ENCODE results near the gene AKT2. TPM values are rescaled to one million over a fixed set of nuclear protein-coding genes. Genes with fewer than 3 reads are reported as not detected.

The AKT2 gene
- total and polyA plus RNA-seq, 3 donors from 2014 or later = 154 to 229 (median 195) TPM

DNA sequence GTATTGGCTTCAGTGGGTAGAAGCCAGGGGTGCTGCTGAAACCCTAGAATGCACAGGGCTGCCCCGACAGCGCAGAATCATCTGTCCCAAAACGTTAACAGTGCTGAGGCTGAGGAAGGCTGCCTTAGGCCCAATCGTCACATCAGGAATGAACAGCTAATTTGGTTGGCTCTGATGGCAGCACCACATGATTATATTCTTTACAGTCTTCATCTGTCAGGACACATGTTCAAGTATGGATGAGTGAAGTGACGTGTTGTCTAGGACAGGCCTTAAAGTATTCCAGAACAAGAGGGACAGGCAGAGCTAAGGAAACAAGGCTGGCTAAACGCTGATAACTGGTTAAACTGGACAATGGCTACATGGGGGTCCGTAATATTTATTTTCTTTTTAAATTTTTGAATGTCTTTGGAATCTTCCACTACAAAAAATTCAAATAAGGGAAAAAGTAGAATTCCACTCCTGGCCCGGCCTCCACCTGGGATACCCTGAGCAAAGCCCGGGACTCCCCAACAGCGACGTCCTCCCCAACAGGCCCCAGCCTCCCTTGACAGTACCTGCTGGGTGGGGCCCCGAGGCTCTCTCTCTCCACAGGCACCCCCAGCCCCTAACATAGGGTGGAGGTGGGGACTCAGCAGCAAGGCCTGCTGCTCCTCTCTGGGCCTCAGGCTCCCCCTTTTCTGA is 43.9 kb downstream of the AKT2 start:
- no peak for DNase-seq
- Histone ChIP-seq H3K27me3 (no peaks in the 10 kb centered on the region), H3K4me1 (peaks cover 33% of the 10 kb centered on the region), H3K4me3 (no peak overlapping the region), H3K9me3 (no peaks in the 10 kb centered on the region), H3K27ac (peak overlapping the region in 1 of 2 donors; percentile 57), H3K36me3 (ENCODE audit: low read depth, missing control alignments) (no peaks in the 10 kb centered on the region)
- TF ChIP-seq POLR2A (IDR thresholded peaks at IDR 0.05) = no peak
- TF ChIP-seq, protein P1, sequence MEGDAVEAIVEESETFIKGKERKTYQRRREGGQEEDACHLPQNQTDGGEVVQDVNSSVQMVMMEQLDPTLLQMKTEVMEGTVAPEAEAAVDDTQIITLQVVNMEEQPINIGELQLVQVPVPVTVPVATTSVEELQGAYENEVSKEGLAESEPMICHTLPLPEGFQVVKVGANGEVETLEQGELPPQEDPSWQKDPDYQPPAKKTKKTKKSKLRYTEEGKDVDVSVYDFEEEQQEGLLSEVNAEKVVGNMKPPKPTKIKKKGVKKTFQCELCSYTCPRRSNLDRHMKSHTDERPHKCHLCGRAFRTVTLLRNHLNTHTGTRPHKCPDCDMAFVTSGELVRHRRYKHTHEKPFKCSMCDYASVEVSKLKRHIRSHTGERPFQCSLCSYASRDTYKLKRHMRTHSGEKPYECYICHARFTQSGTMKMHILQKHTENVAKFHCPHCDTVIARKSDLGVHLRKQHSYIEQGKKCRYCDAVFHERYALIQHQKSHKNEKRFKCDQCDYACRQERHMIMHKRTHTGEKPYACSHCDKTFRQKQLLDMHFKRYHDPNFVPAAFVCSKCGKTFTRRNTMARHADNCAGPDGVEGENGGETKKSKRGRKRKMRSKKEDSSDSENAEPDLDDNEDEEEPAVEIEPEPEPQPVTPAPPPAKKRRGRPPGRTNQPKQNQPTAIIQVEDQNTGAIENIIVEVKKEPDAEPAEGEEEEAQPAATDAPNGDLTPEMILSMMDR (IDR thresholded peaks at IDR 0.05) = no peak
- WGBS, 2 donors = 71 to 73% methylated on average over 10 to 12 of the region's 12 CpGs
- intact Hi-C loops (cut with DNase I; ENCODE audit: low total_unique reads) = no loop called here

DNA sequence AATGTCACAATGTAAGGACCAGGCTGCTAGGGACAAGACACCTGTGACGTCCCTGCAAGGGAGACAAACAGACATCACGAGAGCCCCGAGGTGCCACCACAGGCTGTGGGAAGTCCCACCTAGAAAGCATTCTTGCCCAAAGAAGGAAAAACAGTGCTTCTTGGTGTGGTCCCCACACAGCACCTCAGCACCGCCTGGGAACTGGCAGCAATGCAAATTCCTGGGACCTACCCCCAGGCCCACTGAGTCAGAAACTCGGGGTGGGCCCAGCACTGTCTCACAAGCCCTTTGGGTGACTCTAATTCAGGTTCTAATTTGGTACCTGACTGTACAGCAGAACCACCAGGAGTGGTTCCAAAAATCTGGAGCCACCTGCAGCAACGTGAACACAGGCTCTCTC is 44.8 kb downstream of the AKT2 start:
- H3K27me3 ChIP-seq = no peaks in the 10 kb centered on the region
- intact Hi-C loops (cut with DNase I; ENCODE audit: low total_unique reads) = no loop called here
- no peaks in the 10 kb centered on the region for H3K9me3 ChIP-seq
- no peaks in the 10 kb centered on the region for H3K36me3 ChIP-seq (ENCODE audit: low read depth, missing control alignments)
- 93 to 97% methylated on average over 4 to 6 of the region's 6 CpGs for WGBS, 2 donors
- H3K27ac ChIP-seq = no peak overlapping the region
- no peak for DNase-seq
- no peak overlapping the region for H3K4me3 ChIP-seq
- peaks cover 25% of the 10 kb centered on the region for H3K4me1 ChIP-seq
- TF ChIP-seq, protein P1 (IDR thresholded peaks at IDR 0.05) = no peak
- TF ChIP-seq POLR2A (IDR thresholded peaks at IDR 0.05) = no peak

- DNase-seq = no peak
- intact Hi-C loops (cut with DNase I; ENCODE audit: low total_unique reads) = no loop called here
- WGBS, 2 donors = 90 to 92% methylated on average over 5 to 12 of the region's 12 CpGs
- H3K9me3 ChIP-seq = no peaks in the 10 kb centered on the region
- H3K4me1 ChIP-seq = peaks cover 22% of the 10 kb centered on the region
- TF ChIP-seq, protein P1 (IDR thresholded peaks at IDR 0.05) = no peak
- no peak for TF ChIP-seq POLR2A (IDR thresholded peaks at IDR 0.05)
- no peak overlapping the region for H3K27ac ChIP-seq
- no peaks in the 10 kb centered on the region for H3K27me3 ChIP-seq
- H3K4me3 ChIP-seq = no peak overlapping the region
- H3K36me3 ChIP-seq (ENCODE audit: low read depth, missing control alignments) = no peaks in the 10 kb centered on the region
Measured at GRCh38 chr19:40239415-40240226, 45.5 kb downstream of the AKT2 start.

DNA sequence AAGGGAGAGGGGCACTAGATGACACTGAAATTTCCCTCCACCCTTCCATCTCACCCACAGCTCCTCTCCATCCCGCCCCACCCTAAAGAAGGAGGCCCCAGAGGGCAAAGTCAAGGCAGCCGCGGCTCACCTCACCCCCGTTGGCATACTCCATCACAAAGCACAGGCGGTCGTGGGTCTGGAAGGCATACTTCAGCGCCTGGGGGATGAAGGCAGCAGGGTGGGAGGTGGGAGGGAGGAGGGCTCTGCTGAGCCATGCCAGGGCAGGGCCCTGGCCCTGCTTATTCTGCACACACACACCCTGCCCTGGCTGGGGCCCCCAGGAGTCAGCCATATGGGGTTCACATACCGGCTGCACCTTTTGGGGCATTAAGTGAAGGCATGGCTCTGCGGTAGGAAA is 46.4 kb downstream of the AKT2 start:
- WGBS, 2 donors = 92 to 100% methylated on average over 2 to 9 of the region's 9 CpGs
- Histone ChIP-seq H3K4me3 (no peak overlapping the region), H3K4me1 (peaks cover 22% of the 10 kb centered on the region), H3K27me3 (no peaks in the 10 kb centered on the region), H3K27ac (no peak overlapping the region), H3K36me3 (ENCODE audit: low read depth, missing control alignments) (no peaks in the 10 kb centered on the region), H3K9me3 (no peaks in the 10 kb centered on the region)
- DNase-seq = no peak
- TF ChIP-seq, protein P1 (IDR thresholded peaks at IDR 0.05) = no peak
- TF ChIP-seq POLR2A (IDR thresholded peaks at IDR 0.05) = no peak
- intact Hi-C loops (cut with DNase I; ENCODE audit: low total_unique reads) = no loop called here
